IMR-90 (cell line): ENCODE results near the gene FRMPD4. TPM values are rescaled to one million over a fixed set of nuclear protein-coding genes. Genes with fewer than 3 reads are reported as not detected.

Experiments
- ATAC-seq: fragments of 200-7000 bp; cut with Tn5 transposase; 2 replicates; pipeline ENCODE4 v1.9.1; 2020; ENCODE audit warnings: low read depth, mild to moderate bottlenecking, moderate library complexity
- BruUV-seq: library from RNA; stranded (reverse); fragments of 400-500 nt; replicated peaks from 2 replicates; lab custom pipeline; 2021; lab: Mats Ljungman, UMichigan
- CTCF ChIA-PET: fragments of 300-600 bp; formaldehyde crosslinking; extraction: SDS; loops from one replicate; lab custom pipeline; 2021; ENCODE audit warnings: antibody characterized with exemption; lab: Yijun Ruan, JAX
- POLR2A ChIA-PET: fragments of 300-600 bp; sonication (Branson Sonifier 250); formaldehyde crosslinking; loops from one replicate; lab custom pipeline; 2022; ENCODE audit warnings: antibody characterized with exemption; ENCODE audit not compliant: unreplicated experiment; lab: Charles Lee
- DNase-seq: peaks from one replicate; pipeline ENCODE4 v3.0.0; 2013
- H2AFZ ChIP-seq: replicated peaks from 2 replicates; pipeline ENCODE3; 2013; ENCODE audit warnings: low read length, mild to moderate bottlenecking; ENCODE audit not compliant: poor library complexity
- H2AK5ac ChIP-seq: 2 replicates; pipeline ENCODE4 v1.6.1; 2013; ENCODE audit warnings: low read depth, low read length, inconsistent platforms
- H2AK9ac ChIP-seq: replicated peaks from 2 replicates; pipeline ENCODE3; 2013; ENCODE audit warnings: mild to moderate bottlenecking, low read depth, low read length, moderate library complexity; ENCODE audit not compliant: poor library complexity
- H2BK120ac ChIP-seq: 2 replicates; pipeline ENCODE4 v1.6.1; 2013; ENCODE audit warnings: low read depth, low read length, inconsistent platforms
- H2BK15ac ChIP-seq: 3 replicates; pipeline ENCODE4 v1.6.1; 2013; ENCODE audit warnings: low read depth, low read length, inconsistent platforms
- H2BK20ac ChIP-seq: 2 replicates; pipeline ENCODE4 v1.6.1; 2013; ENCODE audit warnings: low read depth, mild to moderate bottlenecking, inconsistent platforms, low read length, moderate library complexity
- H2BK5ac ChIP-seq: 2 replicates; pipeline ENCODE4 v1.6.1; 2013; ENCODE audit warnings: mild to moderate bottlenecking, low read depth, low read length, inconsistent platforms; ENCODE audit not compliant: poor library complexity, severe bottlenecking
- H3K14ac ChIP-seq: replicated peaks from 2 replicates; pipeline ENCODE4 v1.6.1; 2013; ENCODE audit warnings: low read depth, low read length, inconsistent platforms
- H3K18ac ChIP-seq: 2 replicates; pipeline ENCODE4 v1.6.1; 2013; ENCODE audit warnings: low read depth, low read length, control low read depth
- H3K23ac ChIP-seq: 2 replicates; pipeline ENCODE4 v1.6.1; 2013; ENCODE audit warnings: low read depth, low read length, inconsistent platforms
- H3K27ac ChIP-seq: 2 replicates; pipeline ENCODE4 v1.5.1; 2013; ENCODE audit warnings: mild to moderate bottlenecking, control low read depth, low read length; ENCODE audit not compliant: insufficient read depth
- H3K27me3 ChIP-seq: 2 replicates; pipeline ENCODE4 v1.6.1; 2013; ENCODE audit warnings: low read length; ENCODE audit not compliant: control insufficient read depth, insufficient read depth
- H3K36me3 ChIP-seq: 2 replicates; pipeline ENCODE4 v1.6.1; 2013; ENCODE audit warnings: low read length, mixed read lengths; ENCODE audit not compliant: control insufficient read depth, insufficient read depth
- H3K4ac ChIP-seq: 2 replicates; pipeline ENCODE4 v1.6.1; 2013; ENCODE audit warnings: low read depth, low read length, inconsistent platforms
- H3K4me1 ChIP-seq: 2 replicates; pipeline ENCODE4 v1.6.1; 2013; ENCODE audit warnings: low read length, mixed read lengths; ENCODE audit not compliant: control insufficient read depth, insufficient read depth
- H3K4me2 ChIP-seq: 2 replicates; pipeline ENCODE4 v1.6.1; 2013; ENCODE audit warnings: low read depth, mild to moderate bottlenecking, control low read depth, low read length, moderate library complexity
- H3K4me3 ChIP-seq: 2 replicates; pipeline ENCODE4 v1.5.1; 2013; ENCODE audit warnings: low read depth, mild to moderate bottlenecking, control low read depth, low read length, moderate library complexity; ENCODE audit not compliant: insufficient read depth
- H3K56ac ChIP-seq: 2 replicates; pipeline ENCODE4 v1.6.1; 2013; ENCODE audit warnings: low read length, inconsistent platforms; ENCODE audit not compliant: insufficient read depth; ENCODE audit errors: extremely low read depth
- H3K79me1 ChIP-seq, 2 experiments: 2 replicates each; pipeline ENCODE4 v1.6.1; 2013; ENCODE audit warnings: low read length in 2 of 2, inconsistent platforms in 1 of 2, low read depth in 1 of 2
- H3K9ac ChIP-seq: 2 replicates; pipeline ENCODE4 v1.6.1; 2013; ENCODE audit warnings: low read depth, low read length, control low read depth
- H3K9me1 ChIP-seq: 2 replicates; pipeline ENCODE4 v1.6.1; 2013; ENCODE audit warnings: low read length, inconsistent platforms; ENCODE audit not compliant: insufficient read depth
- H3K9me3 ChIP-seq: 2 replicates; pipeline ENCODE4 v1.6.1; 2013; ENCODE audit warnings: low read length; ENCODE audit not compliant: control insufficient read depth, insufficient read depth
- H4K20me1 ChIP-seq: 2 replicates; pipeline ENCODE4 v1.6.1; 2013; ENCODE audit warnings: low read length, inconsistent platforms; ENCODE audit not compliant: insufficient read depth
- H4K5ac ChIP-seq: 2 replicates; pipeline ENCODE4 v1.6.1; 2013; ENCODE audit warnings: mild to moderate bottlenecking, low read depth, low read length, control low read depth
- H4K8ac ChIP-seq, 2 experiments: 2 replicates each; pipeline ENCODE4 v1.6.1; 2013; ENCODE audit warnings: low read depth in 2 of 2, low read length in 2 of 2, control low read depth in 1 of 2, inconsistent platforms in 1 of 2
- H4K91ac ChIP-seq: 2 replicates; pipeline ENCODE4 v1.6.1; 2013; ENCODE audit warnings: low read depth, low read length, inconsistent platforms; ENCODE audit not compliant: insufficient read depth
- BHLHE40 ChIP-seq: fragments of 150-350 bp; IDR thresholded peaks from 2 replicates; pipeline ENCODE4 v1.6.1; 2016; ENCODE audit warnings: mild to moderate bottlenecking, low read depth, low read length
- CEBPB ChIP-seq: IDR thresholded peaks from 2 replicates; pipeline ENCODE4 v1.6.1; 2012; ENCODE audit warnings: low read depth, low read length, improper control_type of control experiment
- CHD1 ChIP-seq: IDR thresholded peaks from 2 replicates; pipeline ENCODE4 v1.6.1; 2012; ENCODE audit warnings: low read depth, low read length, improper control_type of control experiment
- CTCF ChIP-seq: conservative IDR thresholded peaks from 2 replicates; pipeline ENCODE4 v1.5.1; 2012; ENCODE audit warnings: mild to moderate bottlenecking, low read depth, low read length, improper control_type of control experiment
- ELK1 ChIP-seq: fragments of 150-350 bp; IDR thresholded peaks from 2 replicates; pipeline ENCODE4 v1.6.1; 2016; ENCODE audit warnings: low read depth, mild to moderate bottlenecking, low read length, moderate library complexity, borderline replicate concordance
- FOS ChIP-seq: fragments of 150-350 bp; IDR thresholded peaks from 2 replicates; pipeline ENCODE4 v1.6.1; 2016; ENCODE audit warnings: low read depth, low read length
- MAFK ChIP-seq: IDR thresholded peaks from 2 replicates; pipeline ENCODE4 v1.6.1; 2012; ENCODE audit warnings: low read depth, low read length, improper control_type of control experiment
- MAZ ChIP-seq: IDR thresholded peaks from 2 replicates; pipeline ENCODE4 v1.6.1; 2012; ENCODE audit warnings: low read depth, mild to moderate bottlenecking, low read length, improper control_type of control experiment, moderate library complexity, borderline replicate concordance
- NFE2L2 ChIP-seq: fragments of 150-350 bp; IDR thresholded peaks from 2 replicates; pipeline ENCODE4 v1.6.1; 2016; ENCODE audit warnings: low read depth, mild to moderate bottlenecking, low read length
- POLR2A ChIP-seq: IDR thresholded peaks from 2 replicates; pipeline ENCODE4 v1.6.1; 2012; ENCODE audit warnings: mild to moderate bottlenecking, low read depth, low read length
- RAD21 ChIP-seq: IDR thresholded peaks from 2 replicates; pipeline ENCODE4 v1.6.1; 2012; ENCODE audit warnings: low read length, improper control_type of control experiment
- RCOR1 ChIP-seq: IDR thresholded peaks from 2 replicates; pipeline ENCODE4 v1.6.1; 2012; ENCODE audit warnings: mild to moderate bottlenecking, low read length, improper control_type of control experiment; ENCODE audit not compliant: insufficient replicate concordance
- RFX5 ChIP-seq: IDR thresholded peaks from 2 replicates; pipeline ENCODE4 v1.8.0; 2012; ENCODE audit warnings: low read depth, mild to moderate bottlenecking, low read length, moderate library complexity
- SMC3 ChIP-seq: fragments of 150-350 bp; IDR thresholded peaks from 2 replicates; pipeline ENCODE4 v1.6.1; 2016; ENCODE audit warnings: low read depth, mild to moderate bottlenecking, antibody characterized with exemption, low read length, moderate library complexity
- WGBS, 2 experiments: methylation state at CpG; one replicate each; pipeline versions ENCODE4 v1.1.5 to v1.1.7; 2013; ENCODE audit warnings: missing lambda C conversion rate in 2 of 2; ENCODE audit not compliant: insufficient read length in 1 of 2; ENCODE audit errors: extremely low coverage in 2 of 2; 5-methylcytosine and 5-hydroxymethylcytosine counted together
- dilution Hi-C: fragments of 300-500 bp; cut with HindIII; formaldehyde crosslinking; loops from one replicate; pipeline ENCODE4 v1.14.3; 2018; ENCODE audit warnings: low sequenced_read_pairs; ENCODE audit not compliant: unreplicated experiment
- in situ Hi-C: fragments of 300-500 bp; cut with MboI; formaldehyde crosslinking; loops from 3 replicates; pipeline ENCODE4 v1.14.3; 2019; ENCODE audit warnings: low sequenced_read_pairs, inconsistent platforms, mixed read lengths
- intact Hi-C: fragments of 100-400 bp; cut with micrococcal nuclease; formaldehyde crosslinking; loops from 2 replicates; pipeline ENCODE4 v1.10.0; 2022
- polyA plus RNA-seq, 3 experiments: library from polyadenylated mRNA; depleted of rRNA; stranded (reverse); fragments of >200 nt; gene quantifications; 2 replicates each; pipeline ENCODE4 v1.2.3, GENCODE V29; 2012; ENCODE audit warnings: low replicate concordance in 1 of 3
- total RNA-seq: library from RNA; depleted of rRNA; stranded (reverse); fragments of >200 nt; gene quantifications from 2 replicates; pipeline ENCODE4 v1.2.3, GENCODE V29; 2012
- TF ChIP-seq, protein P1 (sequence below): fragments of 150-350 bp; IDR thresholded peaks from 2 replicates; pipeline ENCODE4 v1.6.1; 2017; ENCODE audit warnings: mild to moderate bottlenecking, antibody characterized with exemption, low read length, low read depth

FRMPD4 gene
- total and polyA plus RNA-seq, 2 of the 4 experiments (the other 2 are of a cell fraction): 0.53 to 1.1 TPM

- Histone ChIP-seq H2AK5ac (no peak overlapping the region), H3K18ac (no peak overlapping the region), H2AK9ac (no peak overlapping the region), H3K36me3 (no peaks in the 10 kb centered on the region), H3K56ac (no peak overlapping the region), H4K8ac (no peak overlapping the region), H3K27ac (no peak overlapping the region), H4K91ac (no peak overlapping the region), H3K4me1 (no peaks in the 10 kb centered on the region; the same call in 1 of the 2 replicates), H3K9ac (no peak overlapping the region), H2BK15ac (no peak overlapping the region), H3K4ac (no peak overlapping the region), H3K79me1 (no peaks in the 10 kb centered on the region), H2BK120ac (no peak overlapping the region), H3K9me1 (peaks cover 2% of the 10 kb centered on the region; the same call in 1 of the 2 replicates), H2AFZ (no peak overlapping the region), H3K23ac (no peak overlapping the region), H4K5ac (no peak overlapping the region), H3K14ac (no peak overlapping the region), H3K27me3 (no peaks in the 10 kb centered on the region), H3K4me3 (no peak overlapping the region), H2BK5ac (no peak overlapping the region), H3K9me3 (no peaks in the 10 kb centered on the region), H2BK20ac (no peak overlapping the region), H3K4me2 (no peak overlapping the region), H4K20me1 (no peaks in the 10 kb centered on the region)
- no peak for ATAC-seq
- dilution Hi-C loops: no loop called here
- in situ Hi-C loops: no loop called here
- ChIA-PET CTCF (no interaction called here), POLR2A (no interaction called here)
- no peak for DNase-seq
- intact Hi-C loops: loop anchor here (10.0 kb wide), 1 partner anchor 245 kb away; no protein-coding TSS in a partner anchor
- WGBS, 2 experiments: no CpG with 5 or more reads among the region's 3 CpGs
- no peak for TF ChIP-seq CTCF
- TF ChIP-seq NFE2L2: no peak
- TF ChIP-seq CEBPB: no peak
- TF ChIP-seq POLR2A: no peak
- TF ChIP-seq RFX5: no peak
- no peak for TF ChIP-seq BHLHE40
- no peak for TF ChIP-seq SMC3
- no peak for TF ChIP-seq CHD1
- TF ChIP-seq, protein P1, sequence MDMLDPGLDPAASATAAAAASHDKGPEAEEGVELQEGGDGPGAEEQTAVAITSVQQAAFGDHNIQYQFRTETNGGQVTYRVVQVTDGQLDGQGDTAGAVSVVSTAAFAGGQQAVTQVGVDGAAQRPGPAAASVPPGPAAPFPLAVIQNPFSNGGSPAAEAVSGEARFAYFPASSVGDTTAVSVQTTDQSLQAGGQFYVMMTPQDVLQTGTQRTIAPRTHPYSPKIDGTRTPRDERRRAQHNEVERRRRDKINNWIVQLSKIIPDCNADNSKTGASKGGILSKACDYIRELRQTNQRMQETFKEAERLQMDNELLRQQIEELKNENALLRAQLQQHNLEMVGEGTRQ: no peak
- TF ChIP-seq RAD21: no peak
- TF ChIP-seq ELK1: no peak
- TF ChIP-seq RCOR1: no peak
- TF ChIP-seq MAZ: no peak
- TF ChIP-seq MAFK: no peak
- no peak for TF ChIP-seq FOS
- no TSS peak for BruUV-seq
Observed at GRCh38 chrX:12329476-12329875, 191.2 kb downstream of the FRMPD4 start.
